Endothelial cell of umbilical vein (primary cell): ENCODE data around the gene FOXJ3.

Source experiments
- CTCF ChIP-seq, 2 donors: IDR thresholded peaks; 1 replicate in 1 of 2; 2 replicates in 1 of 2; pipeline ENCODE4 v1.5.1; 2011; ENCODE audit warnings: low read length in 2 of 2, mild to moderate bottlenecking in 2 of 2, moderate library complexity in 2 of 2, control low read depth in 1 of 2, inconsistent platforms in 1 of 2, low read depth in 1 of 2; ENCODE audit not compliant: insufficient read depth in 1 of 2; ENCODE audit errors: extremely low read depth in 1 of 2
- EZH2 ChIP-seq: IDR thresholded peaks from 2 replicates; pipeline ENCODE4 v1.6.1; 2012; ENCODE audit warnings: borderline replicate concordance, low read depth, mild to moderate bottlenecking, moderate library complexity, low read length, inconsistent platforms; ENCODE audit not compliant: severe bottlenecking
- FOS ChIP-seq: IDR thresholded peaks from 2 replicates; pipeline ENCODE4 v1.6.1; 2011; ENCODE audit warnings: mild to moderate bottlenecking, low read length, moderate library complexity, borderline replicate concordance; ENCODE audit not compliant: insufficient read depth
- JUN ChIP-seq: IDR thresholded peaks from 2 replicates; pipeline ENCODE4 v1.6.1; 2011; ENCODE audit warnings: borderline replicate concordance, low read depth; ENCODE audit not compliant: insufficient read length, insufficient read depth
- MAX ChIP-seq: IDR thresholded peaks from 2 replicates; pipeline ENCODE4 v1.6.1; 2011; ENCODE audit not compliant: insufficient read depth, insufficient read length
- MYC ChIP-seq: IDR thresholded peaks from one replicate; pipeline ENCODE4 v1.6.1; 2011; ENCODE audit warnings: mild to moderate bottlenecking, low read depth, low read length
- POLR2A ChIP-seq: IDR thresholded peaks from 2 replicates; pipeline ENCODE4 v1.6.1; 2012; ENCODE audit warnings: low read depth, mild to moderate bottlenecking, control low read depth, low read length
- POLR2AphosphoS5 ChIP-seq: IDR thresholded peaks from 2 replicates; pipeline ENCODE4 v1.6.1; 2012; ENCODE audit warnings: low read depth, mild to moderate bottlenecking, control low read depth, low read length, moderate library complexity; ENCODE audit not compliant: insufficient read depth

DNA sequence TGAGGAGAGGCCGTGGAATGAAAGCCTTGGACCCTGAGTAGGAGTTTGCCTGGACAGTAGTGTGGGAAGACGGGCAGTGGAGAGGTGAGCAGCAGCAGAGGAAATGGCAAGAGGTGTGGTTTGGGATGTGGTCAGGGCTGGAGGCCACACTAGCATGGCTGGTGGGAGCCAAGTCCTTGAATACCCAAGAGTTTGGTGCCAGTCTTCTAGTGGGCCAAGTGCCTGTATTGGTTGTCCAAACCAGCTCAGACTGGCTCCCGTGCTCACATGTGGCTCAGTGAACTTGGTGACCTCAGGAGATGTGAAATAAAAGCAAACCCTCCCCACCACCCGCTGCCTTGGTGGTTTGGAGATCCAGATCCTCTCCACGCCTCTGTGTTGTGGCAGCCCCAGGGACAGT, 172.9 kb downstream of the FOXJ3 start:
- TF ChIP-seq POLR2A (no peak), CTCF (IDR thresholded peaks at IDR 0.05; ENCODE audit: extremely low read depth in 1 of 2, insufficient read depth in 1 of 2, low read depth in 1 of 2, low read length in 2 of 2) (no peak), POLR2AphosphoS5 (no peak), EZH2 (no peak), MAX (no peak), FOS (no peak), MYC (no peak), JUN (no peak)
